DOHH2 (cell line): ENCODE data around the gene ALS2CL.

Source experiments
- H3F3A ChIP-seq: fragments of 200-600 bp; sonication (generic), shearing (Covaris generic); 2 replicates; pipeline ENCODE4 v1.6.0; 2016; ENCODE audit warnings: antibody characterized with exemption, mild to moderate bottlenecking; ENCODE audit not compliant: control insufficient read depth, insufficient read depth
- H3K27ac ChIP-seq: fragments of 200-600 bp; sonication (generic); 2 replicates; pipeline ENCODE4 v1.5.1; 2014; ENCODE audit warnings: low read depth, mild to moderate bottlenecking, low read length, moderate library complexity
- H3K27me3 ChIP-seq: fragments of 200-600 bp; sonication (generic); 2 replicates; pipeline ENCODE4 v1.6.1; 2014; ENCODE audit warnings: mild to moderate bottlenecking, low read length, mixed read lengths; ENCODE audit not compliant: control insufficient read depth
- H3K36me3 ChIP-seq: fragments of 200-600 bp; sonication (generic); 2 replicates; pipeline ENCODE4 v1.6.1; 2014; ENCODE audit warnings: mild to moderate bottlenecking, low read length, moderate library complexity, mixed read lengths; ENCODE audit not compliant: control insufficient read depth
- H3K4me1 ChIP-seq: fragments of 200-600 bp; sonication (generic); 2 replicates; pipeline ENCODE4 v1.6.1; 2014; ENCODE audit warnings: mild to moderate bottlenecking, low read length, mixed read lengths; ENCODE audit not compliant: control insufficient read depth
- H3K4me2 ChIP-seq: fragments of 200-600 bp; sonication (generic); 2 replicates; pipeline ENCODE4 v1.6.0; 2014; ENCODE audit warnings: mild to moderate bottlenecking, low read length, moderate library complexity
- H3K4me3 ChIP-seq: fragments of 200-600 bp; sonication (generic); 2 replicates; pipeline ENCODE4 v1.5.1; 2014; ENCODE audit warnings: mild to moderate bottlenecking, low read length, mixed read lengths
- H3K79me2 ChIP-seq: fragments of 200-600 bp; sonication (generic); 2 replicates; pipeline ENCODE4 v1.6.1; 2014; ENCODE audit warnings: mild to moderate bottlenecking, low read length, mixed read lengths; ENCODE audit not compliant: control insufficient read depth
- H3K9me2 ChIP-seq: fragments of 200-600 bp; sonication (generic); replicated peaks from 2 replicates; pipeline ENCODE4 v1.6.1; 2014; ENCODE audit warnings: mild to moderate bottlenecking, low read length, mixed read lengths; ENCODE audit not compliant: control insufficient read depth
- H3K9me3 ChIP-seq: fragments of 200-600 bp; sonication (generic); 2 replicates; pipeline ENCODE4 v1.6.1; 2014; ENCODE audit warnings: antibody characterized with exemption, low read length, mixed read lengths; ENCODE audit not compliant: control insufficient read depth, insufficient read depth
- H4K20me1 ChIP-seq: fragments of 200-600 bp; sonication (generic); 2 replicates; pipeline ENCODE4 v1.6.0; 2014; ENCODE audit warnings: low read depth, mild to moderate bottlenecking, antibody characterized with exemption, low read length, moderate library complexity; ENCODE audit not compliant: control insufficient read depth, insufficient read depth
- EZH2phosphoT487 ChIP-seq: fragments of 200-600 bp; sonication (generic); IDR thresholded peaks from 2 replicates; pipeline ENCODE4 v1.6.1; 2017; ENCODE audit warnings: borderline replicate concordance, mild to moderate bottlenecking, antibody characterized with exemption, low read length, moderate library complexity, mixed read lengths
- TF ChIP-seq, protein P1 (sequence below): fragments of 200-600 bp; sonication (generic); IDR thresholded peaks from one replicate; pipeline ENCODE4 v1.5.1; 2014; ENCODE audit warnings: antibody characterized with exemption, mild to moderate bottlenecking, low read depth, low read length; ENCODE audit not compliant: poor library complexity, severe bottlenecking

ALS2CL gene

DNA sequence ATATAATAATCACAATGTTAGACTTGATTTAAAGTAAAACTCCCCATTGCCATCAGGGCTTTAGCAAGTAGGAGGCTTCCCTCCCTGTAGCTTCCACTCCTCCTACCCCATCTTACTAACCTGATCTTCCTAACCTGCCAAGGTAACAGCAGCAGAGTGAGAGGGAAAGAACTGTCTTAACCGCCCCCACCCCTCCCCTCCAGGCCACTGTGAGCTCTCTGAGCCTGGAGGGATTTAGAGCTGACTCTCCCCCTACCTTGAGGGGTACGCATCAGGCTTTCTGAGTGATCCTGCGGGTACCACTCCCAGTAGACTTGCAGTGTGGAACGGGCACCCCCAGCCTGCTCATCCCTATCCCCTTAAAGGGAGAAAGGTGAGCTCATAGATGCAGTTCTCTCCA lies 35.6 kb upstream of the ALS2CL start:
- Histone ChIP-seq H3K9me2 (no peaks in the 10 kb centered on the region), H3F3A (no peaks in the 10 kb centered on the region), H3K27ac (no peak overlapping the region), H4K20me1 (no peaks in the 10 kb centered on the region), H3K79me2 (no peaks in the 10 kb centered on the region), H3K36me3 (no peaks in the 10 kb centered on the region), H3K4me1 (no peaks in the 10 kb centered on the region), H3K27me3 (peaks cover 31% of the 10 kb centered on the region), H3K4me2 (no peak overlapping the region), H3K9me3 (no peaks in the 10 kb centered on the region), H3K4me3 (no peak overlapping the region)
- TF ChIP-seq, protein P1, sequence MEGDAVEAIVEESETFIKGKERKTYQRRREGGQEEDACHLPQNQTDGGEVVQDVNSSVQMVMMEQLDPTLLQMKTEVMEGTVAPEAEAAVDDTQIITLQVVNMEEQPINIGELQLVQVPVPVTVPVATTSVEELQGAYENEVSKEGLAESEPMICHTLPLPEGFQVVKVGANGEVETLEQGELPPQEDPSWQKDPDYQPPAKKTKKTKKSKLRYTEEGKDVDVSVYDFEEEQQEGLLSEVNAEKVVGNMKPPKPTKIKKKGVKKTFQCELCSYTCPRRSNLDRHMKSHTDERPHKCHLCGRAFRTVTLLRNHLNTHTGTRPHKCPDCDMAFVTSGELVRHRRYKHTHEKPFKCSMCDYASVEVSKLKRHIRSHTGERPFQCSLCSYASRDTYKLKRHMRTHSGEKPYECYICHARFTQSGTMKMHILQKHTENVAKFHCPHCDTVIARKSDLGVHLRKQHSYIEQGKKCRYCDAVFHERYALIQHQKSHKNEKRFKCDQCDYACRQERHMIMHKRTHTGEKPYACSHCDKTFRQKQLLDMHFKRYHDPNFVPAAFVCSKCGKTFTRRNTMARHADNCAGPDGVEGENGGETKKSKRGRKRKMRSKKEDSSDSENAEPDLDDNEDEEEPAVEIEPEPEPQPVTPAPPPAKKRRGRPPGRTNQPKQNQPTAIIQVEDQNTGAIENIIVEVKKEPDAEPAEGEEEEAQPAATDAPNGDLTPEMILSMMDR: no peak
- TF ChIP-seq EZH2phosphoT487: no peak

DNA sequence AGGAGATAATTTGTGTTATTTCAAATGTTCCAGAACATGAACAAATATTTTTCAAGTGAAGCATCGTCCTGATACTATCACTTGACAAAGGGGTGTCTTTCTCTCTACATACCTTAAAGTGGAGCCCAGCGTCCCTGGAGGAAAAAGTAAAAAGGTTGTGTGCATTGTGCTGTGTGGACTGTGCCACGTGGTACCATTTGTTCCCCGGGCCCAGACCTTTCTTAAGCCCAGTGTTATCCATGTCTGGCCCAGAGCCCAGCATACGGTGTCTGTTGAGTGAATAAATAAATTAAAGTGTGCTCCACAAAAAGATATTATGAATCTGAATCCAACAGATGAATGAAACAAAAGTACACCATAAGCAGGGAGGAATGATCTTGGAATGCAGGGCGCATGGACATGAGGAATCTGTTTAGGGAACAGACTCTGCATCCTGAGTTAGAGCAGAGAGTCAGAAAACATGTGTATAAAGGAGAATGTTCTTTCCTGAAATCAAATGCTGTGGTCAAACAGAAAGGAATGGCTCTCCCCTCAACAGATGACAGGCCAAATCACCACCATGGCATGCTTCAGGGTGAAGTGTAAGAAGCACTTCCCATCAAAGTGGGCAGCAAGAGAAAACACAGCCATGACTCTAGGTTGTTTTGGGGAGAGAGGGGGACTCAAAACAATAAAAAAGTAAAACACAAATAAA lies 32.3 kb upstream of the ALS2CL start:
- no peaks in the 10 kb centered on the region for H3K36me3 ChIP-seq
- H3K4me3 ChIP-seq: no peak overlapping the region
- H3K27me3 ChIP-seq: peaks cover 11% of the 10 kb centered on the region; the same call in 1 of the 2 replicates

DNA sequence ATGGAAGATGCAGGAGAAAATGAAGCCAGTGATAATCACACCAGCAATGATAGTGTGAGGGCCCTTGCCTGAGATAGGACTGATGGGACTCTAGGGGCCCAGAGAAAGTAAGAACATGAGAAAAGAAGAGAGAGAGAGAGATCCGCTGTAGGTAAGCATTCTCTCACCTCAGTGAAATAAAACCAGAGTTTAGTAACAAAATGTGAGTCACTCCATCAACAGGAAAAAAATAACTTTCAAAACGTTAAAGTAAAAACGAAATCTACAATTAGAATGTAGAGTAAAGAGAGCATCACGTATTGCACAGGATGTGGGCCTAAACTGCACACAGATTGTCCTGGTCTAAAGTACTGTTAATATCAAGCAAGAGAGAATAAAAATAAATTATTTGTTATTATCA lies 30.9 kb upstream of the ALS2CL start:
- Histone ChIP-seq H3K79me2 (no peaks in the 10 kb centered on the region), H3K9me3 (no peaks in the 10 kb centered on the region), H3F3A (no peaks in the 10 kb centered on the region), H3K27me3 (peaks cover 16% of the 10 kb centered on the region; the same call in 1 of the 2 replicates), H3K4me2 (no peak overlapping the region), H3K27ac (no peak overlapping the region), H3K36me3 (no peaks in the 10 kb centered on the region), H3K4me1 (no peaks in the 10 kb centered on the region), H3K9me2 (no peaks in the 10 kb centered on the region), H3K4me3 (no peak overlapping the region), H4K20me1 (no peaks in the 10 kb centered on the region)
- TF ChIP-seq, protein P1: no peak
- TF ChIP-seq EZH2phosphoT487: no peak

More for the DNA sequence above, 32.3 kb upstream of the ALS2CL start:
- no peak for TF ChIP-seq EZH2phosphoT487
- H3K4me1 ChIP-seq: no peaks in the 10 kb centered on the region
- no peak overlapping the region for H3K27ac ChIP-seq
- no peaks in the 10 kb centered on the region for H3K9me3 ChIP-seq
- no peaks in the 10 kb centered on the region for H4K20me1 ChIP-seq
- H3F3A ChIP-seq: no peaks in the 10 kb centered on the region
- H3K9me2 ChIP-seq: no peaks in the 10 kb centered on the region
- H3K79me2 ChIP-seq: no peaks in the 10 kb centered on the region
- H3K4me2 ChIP-seq: no peak overlapping the region

DNA sequence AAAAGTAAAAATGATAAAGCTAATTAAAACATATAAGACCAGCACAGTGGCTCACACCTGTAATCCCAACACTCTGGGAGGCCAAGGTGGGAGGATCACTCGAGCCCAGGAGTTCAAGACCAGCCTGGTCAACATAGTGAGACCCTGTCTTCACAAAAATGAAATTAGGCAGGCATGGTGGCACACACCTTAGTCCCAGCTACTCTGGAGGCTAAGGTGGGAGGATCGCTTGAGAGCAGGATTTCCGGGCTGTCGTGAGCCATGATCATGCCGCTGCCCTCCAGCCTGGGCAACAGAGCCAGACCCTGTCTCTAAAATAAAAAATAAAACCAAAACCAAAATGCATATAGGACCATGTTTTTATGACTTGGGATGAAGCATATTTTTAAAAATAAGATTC lies 29.0 kb upstream of the ALS2CL start:
- Histone ChIP-seq H3K79me2 (no peaks in the 10 kb centered on the region), H3K4me3 (no peak overlapping the region), H3F3A (no peaks in the 10 kb centered on the region), H3K27ac (no peak overlapping the region), H3K4me2 (no peak overlapping the region), H3K4me1 (no peaks in the 10 kb centered on the region), H4K20me1 (no peaks in the 10 kb centered on the region), H3K27me3 (peaks cover 14% of the 10 kb centered on the region; the same call in 1 of the 2 replicates), H3K9me2 (no peaks in the 10 kb centered on the region), H3K36me3 (no peaks in the 10 kb centered on the region), H3K9me3 (no peaks in the 10 kb centered on the region)
- TF ChIP-seq, protein P1: no peak
- no peak for TF ChIP-seq EZH2phosphoT487
